Measurements from ENCODE around the gene SLC25A30.
"Not testable (repeated sequence)": the region's sequence is repeated elsewhere in the genome, so short reads cannot be mapped to it uniquely, and the experiment has no call there.

SLC25A30 gene

DNA sequence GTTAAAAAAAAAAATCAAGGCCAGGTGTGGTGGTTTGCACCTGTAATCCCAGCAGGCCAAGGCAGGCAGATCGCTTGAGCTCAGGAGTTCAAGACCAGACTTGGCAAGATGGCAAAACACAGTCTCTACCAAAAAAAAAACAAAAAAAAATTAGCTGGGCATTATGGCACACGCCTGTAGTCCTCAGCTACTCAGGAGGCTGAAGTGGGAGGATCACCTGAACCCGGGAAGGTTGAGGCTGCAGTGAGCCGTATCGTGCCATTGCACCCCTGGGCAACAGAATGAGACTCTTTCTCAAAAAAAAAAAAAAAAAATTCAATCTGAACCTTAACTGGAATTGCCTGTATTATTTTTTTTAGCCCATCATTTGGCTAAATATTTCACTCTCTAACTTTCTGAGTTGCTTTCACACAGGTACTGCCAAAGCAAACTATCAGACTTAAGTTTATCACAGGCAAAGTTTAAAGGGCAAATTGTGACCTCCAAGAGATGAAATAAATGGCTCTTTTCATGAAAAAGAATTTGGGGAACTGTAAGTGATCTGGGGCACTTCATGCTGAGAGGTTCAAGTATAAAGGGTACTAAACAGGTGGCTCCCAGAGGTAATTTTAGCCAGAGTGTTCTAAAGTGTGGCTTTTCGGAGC is 14.7 kb upstream of the SLC25A30 start:
- no peak for DNase-seq

DNA sequence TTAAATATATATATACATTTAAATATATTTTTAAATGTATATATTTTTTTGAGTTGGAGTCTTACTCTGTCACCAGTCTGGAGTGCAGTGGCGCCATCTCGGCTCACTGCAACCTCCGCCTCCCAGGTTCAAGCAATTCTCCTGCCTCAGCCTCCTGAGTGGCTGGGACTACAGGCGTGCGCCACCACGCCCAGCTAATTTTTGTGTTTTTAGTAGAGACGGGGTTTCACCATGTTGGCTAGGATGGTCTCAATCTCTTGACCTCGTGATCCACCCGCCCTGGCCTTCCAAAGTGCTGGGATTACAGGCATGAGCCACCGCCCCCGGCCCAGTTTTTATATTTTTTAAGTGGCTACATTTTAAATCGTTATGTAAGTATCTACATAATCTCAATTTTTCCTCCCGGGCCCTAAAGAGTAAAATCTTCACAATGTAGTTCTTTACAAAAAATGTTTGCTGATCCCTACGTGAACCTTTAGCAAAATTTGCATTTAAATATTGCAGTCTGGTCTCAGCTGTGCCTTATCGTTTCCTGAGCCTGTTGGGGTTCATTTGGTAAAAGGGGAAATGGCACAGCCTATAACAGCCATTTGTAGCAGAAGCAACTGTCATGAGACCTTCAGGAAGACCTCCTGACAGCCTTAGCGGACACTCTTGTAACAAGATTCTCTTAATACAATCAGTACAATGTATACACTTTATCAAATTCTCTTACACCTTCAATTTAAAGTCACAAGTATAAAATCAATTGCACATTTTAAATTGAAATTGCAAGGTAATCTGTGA is 8.1 kb upstream of the SLC25A30 start:
- not testable (repeated sequence) for DNase-seq

DNA sequence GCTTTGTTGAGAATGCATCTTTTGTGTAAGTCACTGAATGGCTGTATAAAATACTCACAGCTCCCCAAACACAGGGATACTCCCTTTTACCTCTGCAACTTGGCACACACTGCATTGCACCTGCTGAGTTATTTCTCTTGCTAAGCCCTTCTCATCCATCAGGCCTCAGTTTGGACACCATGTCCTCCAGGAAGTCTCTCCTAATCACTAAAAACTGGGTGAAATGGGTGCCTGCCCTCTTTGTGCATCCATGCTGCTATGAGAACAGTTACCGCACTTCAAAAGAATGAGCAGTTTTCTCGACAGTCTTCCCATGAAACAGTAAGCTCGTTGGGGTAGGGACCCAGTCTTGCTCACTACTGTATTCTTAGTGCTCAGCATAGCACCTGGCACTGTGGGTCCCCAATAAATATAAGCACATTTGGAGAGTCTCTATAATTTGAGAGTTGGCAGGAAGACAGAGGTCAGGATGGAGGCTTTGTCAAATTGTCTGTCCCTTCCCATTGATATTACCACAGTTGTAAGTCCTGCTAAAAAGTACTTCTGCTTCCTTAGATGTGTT is 4.6 kb upstream of the SLC25A30 start:
- no peak for DNase-seq

DNA sequence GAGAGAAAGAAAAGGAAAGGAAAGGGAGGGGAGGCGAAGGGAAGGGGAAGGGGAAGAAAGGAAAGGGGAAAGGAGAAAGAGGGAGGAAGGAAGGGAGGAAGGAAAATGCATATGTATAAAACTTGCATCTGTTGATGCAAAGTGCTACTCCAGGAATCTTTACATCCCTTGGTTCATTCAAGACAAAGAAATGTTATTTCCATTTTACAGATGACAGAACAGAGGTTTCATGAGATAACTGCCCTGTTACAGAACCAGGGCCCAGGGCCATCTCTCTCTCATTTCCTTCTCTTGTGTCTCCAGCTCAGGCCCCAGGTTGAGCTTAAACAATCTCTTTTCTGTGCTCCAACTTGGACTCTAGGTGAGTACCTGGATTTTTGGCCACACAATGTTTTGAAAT is 1.8 kb upstream of the SLC25A30 start:
- no peak for DNase-seq

DNA sequence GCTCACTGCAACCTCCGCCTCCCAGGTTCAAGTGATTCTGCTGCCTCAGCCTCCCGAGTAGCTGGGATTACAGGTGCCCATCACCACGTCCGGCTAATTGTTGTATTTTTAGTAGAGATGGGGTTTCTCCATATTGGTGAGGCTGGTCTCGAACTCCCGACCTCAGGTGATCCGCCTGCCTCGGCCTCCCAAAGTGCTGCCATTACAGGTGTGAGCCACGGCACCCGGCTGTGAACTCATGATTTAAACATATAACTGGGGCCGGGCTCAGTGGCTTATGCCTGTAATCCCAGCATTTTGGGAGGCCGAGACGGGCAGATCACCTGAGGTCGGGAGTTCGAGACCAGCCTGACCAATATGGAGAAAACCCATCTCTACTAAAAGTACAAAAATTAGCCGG is 1.2 kb upstream of the SLC25A30 start:
- not testable (repeated sequence) for DNase-seq

DNA sequence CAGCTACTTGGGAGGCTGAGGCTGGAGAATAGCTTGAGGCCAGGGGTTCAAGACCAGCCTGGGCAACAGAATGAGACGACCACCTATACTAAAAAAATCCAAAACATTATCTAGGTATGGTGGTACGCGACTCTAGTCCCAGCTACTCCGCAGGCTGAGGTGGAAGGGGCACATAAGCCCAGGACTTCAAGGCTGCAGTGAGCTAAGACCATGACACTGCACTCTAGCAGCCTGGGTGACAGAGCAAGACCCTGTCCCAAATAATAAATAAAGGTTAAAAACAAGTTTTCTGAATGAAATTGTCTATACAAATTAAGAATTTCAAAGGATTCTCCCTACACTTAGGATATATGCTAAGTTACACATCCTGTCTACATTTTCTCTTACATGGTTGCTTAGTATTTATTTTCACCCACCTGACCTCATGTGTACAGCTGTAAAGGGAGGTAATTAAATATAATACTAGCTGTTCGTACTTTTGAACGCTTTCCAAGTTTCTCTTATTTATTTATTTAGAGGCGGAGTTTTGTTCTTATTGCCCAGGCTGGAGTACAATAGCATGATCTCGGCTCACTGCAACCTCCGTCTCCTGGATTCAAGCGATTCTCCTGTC is 1.6 kb downstream of the SLC25A30 start:
- DNase-seq: no peak

DNA sequence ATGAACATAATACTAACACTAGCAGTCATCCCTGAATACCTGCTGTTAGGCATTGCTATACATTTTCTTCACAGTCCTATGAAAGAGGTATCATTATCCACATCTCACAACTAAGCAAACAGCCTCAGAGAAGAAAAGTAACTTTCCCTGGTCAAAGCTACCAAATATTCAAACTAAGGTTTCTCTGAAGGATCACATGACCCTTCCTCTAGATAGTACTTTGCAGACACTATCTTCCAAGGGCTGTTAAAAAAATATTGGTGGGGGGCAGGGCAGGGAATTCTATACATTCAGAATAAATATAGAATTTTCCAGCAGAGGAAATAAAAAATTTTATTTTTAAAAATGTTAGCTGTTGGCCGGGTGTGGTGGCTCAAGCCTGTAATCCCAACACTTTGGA is 3.1 kb downstream of the SLC25A30 start:
- DNase-seq: no peak

DNA sequence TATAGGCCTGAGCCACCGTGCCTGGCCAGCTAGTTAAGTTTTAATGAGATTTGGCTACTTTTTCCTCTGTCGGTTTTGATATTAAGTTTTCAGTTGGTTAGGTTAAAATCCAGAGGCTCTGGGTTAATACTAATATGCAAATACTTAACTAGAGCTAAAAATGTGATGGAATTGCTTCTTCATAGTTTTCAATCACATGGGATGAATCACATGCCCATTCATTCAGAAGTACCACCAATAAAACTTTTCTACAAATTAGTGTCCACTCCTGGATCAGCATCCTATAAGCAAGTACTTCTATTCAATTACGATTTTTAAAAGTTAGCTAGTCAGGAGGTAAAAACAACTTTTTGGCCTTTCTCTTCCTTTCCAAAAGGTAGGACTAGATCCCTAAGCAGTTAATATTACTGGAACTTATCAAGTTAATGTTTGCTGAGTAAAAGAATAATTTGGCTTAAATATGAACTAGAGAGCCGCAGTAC is 4.3 kb downstream of the SLC25A30 start:
- DNase-seq: no peak

DNA sequence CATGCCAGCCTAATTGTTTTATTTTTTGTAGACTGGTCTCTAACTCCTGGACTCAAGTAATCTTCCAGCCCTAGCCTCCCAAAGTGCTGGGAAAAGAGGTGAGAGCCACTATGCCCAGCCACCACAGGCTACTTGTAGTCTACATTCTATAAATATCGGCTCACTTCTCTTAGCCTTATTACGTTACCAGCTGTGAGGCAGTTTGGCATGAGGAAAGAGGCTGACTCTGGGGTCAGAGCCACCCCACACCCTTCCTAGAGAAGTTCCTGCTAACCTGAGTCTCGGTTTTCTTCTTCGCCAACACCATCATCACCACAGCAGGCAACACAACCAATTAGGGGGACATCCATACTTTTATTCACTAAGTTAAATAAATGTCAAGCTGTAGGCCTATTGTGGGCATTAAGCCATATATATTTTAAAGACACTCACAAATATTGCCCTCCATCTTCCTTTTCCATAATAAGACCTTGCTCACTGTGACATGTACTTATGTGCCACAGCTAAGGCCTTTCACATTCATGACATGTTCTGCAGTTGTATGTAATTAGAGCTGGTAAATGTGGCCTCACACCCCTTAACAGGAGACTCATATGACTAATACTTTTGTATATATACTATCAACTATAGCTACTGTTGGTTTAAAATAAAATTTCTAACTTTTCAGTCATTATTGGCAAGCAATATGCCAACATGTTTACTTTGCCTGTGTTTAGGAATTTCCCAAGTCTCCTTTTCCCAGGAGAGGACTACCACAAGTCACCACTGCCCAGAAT is 5.7 kb downstream of the SLC25A30 start:
- DNase-seq: no peak

DNA sequence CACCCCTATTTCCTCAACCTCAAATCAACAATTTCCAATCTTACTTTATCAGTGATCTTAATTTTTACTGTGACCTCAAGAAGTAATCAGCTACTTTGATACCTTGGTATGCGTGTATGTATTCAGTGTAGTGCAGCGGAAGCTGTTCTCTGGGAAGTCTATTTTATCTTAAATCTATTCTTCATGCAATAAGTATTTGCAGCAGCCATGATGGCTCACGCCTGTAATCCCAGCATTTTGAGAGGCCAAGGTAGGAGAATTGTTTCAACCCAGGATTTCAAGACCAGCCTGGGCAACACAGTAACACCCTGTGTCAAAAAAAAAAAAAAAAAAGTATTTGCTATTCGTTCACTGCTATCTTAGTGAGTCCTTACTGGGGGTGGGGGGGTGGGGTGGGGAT is 6.5 kb downstream of the SLC25A30 start:
- DNase-seq: no peak

DNA sequence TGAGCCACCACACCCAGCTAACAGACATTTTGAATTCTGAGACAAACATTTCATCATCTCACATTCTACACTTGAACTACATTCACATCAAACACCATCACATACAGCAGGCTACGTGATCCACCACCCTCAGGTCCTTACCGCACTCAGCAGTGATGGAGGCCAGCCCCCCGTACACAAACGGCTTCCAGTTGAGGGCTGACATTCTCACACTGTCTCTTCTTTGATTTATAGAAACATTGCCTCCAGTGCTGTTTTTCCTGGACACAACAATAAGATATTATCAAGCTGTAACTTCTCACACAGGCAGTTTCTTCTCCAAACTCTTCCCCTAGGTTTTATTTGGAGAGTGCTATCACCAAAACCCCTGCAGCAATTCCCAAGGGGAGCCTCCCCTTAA is 7.0 kb downstream of the SLC25A30 start:
- no peak for DNase-seq

DNA sequence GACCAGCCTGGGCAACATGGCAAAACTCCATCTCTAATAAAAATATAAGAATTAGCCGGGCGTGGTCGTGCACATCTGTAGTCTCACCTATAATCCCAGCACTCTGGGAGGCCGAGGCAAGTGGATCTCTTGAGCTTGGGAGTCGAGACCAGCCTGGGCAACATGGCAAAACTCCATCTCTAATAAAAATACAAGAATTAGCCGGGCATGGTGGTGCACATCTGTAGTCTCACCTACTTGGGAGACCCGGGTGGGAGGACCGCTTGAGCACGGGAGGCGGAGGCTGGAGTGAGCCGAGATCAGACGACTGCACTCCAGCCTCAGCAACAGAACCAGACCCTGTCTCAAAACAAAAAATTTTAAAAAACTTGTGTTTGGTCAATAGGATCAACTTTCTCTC is 7.7 kb downstream of the SLC25A30 start:
- DNase-seq: no peak

DNA sequence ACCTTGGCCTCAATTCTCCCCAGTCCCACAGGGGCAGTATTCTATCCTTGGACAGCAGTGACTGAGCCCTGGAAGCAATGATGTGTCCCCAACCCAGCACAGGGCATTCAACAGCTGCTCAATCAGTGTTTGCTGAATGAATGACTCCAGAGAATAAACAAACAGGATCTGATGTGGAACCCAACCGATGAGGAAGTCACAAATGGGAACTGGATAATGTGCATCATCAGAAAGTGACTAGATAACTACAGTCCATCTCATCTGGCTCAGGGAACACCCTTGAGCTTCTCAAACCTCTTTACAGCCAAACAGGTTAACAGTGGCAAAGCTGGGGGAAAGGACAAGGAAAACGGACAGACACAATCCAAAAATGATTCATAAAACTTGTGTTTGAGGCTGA is 8.2 kb downstream of the SLC25A30 start:
- no peak for DNase-seq

DNA sequence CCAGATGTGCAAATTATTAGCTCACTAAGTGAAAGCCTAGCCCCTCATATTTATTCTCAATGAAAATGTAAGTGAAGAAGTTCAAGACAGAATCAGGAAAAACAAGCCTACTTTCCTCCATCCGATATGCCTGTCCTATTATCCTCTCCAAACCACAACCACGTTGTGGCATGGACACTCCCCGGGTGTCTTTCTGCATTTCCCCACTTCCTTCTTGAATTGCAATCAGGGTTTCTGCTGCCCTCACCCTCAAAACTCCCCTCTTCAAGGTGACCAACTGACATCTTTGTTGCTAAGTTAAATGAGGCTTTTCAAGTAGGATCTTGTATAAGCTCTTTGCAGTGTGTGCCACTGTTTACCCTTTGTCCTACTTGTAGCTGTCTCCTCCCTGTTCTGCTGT is 11.8 kb downstream of the SLC25A30 start:
- DNase-seq: no peak

DNA sequence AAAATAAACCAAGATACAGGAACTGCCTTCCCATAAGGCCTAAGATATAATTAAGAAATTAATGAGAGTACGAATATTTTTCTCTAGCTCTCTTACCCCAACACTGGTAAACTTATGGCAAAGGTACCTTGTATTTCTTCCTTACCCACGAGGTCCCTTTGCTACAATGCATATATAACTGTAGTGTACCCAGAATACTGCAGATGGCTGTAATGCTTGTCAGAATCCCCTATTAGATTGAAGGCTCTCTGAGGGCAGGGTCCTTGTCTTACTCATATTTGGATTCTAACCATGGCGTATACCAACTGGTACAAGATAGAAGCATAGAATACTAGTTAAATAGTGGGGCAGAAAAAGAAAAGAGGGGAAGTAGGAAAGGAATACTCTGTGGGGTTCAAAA is 15.1 kb downstream of the SLC25A30 start:
- DNase-seq: no peak

DNA sequence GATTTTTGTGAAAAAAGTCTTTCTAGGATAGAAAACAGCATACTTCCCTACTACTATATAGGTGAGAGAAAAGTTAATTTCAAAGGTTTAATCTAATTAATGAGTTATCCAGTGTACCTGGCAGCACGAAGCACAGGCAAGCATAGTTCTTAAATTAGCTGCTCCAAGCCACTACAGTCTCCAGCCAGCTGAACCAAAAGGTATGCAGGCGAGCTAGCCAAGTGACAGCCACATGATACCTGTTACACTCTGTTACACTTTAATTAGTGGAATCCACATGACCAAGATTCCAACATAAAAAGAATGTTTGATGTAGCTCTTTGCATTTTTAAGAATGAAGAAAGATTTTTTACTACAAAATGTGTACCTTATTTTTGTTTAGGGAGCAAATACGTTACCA is 15.5 kb downstream of the SLC25A30 start:
- no peak for DNase-seq

DNA sequence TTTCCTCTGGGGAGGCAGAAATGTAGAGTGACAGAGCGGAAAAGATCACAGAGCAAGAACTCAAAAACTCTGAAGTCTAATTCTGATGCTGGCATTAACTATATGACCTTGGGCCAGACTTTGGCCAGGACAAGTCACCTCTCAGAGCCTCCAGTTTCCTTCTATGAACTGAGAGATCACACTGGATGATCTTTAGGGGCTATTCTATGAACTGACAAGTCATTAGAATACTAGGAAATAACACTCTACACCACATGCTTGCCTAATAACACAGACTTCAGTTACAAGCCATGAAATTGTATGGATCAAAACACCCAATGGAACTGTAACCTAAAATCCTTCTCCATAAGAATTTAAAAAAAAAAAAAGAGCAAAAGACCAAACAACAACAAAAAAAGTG is 16.9 kb downstream of the SLC25A30 start:
- no peak for DNase-seq

DNA sequence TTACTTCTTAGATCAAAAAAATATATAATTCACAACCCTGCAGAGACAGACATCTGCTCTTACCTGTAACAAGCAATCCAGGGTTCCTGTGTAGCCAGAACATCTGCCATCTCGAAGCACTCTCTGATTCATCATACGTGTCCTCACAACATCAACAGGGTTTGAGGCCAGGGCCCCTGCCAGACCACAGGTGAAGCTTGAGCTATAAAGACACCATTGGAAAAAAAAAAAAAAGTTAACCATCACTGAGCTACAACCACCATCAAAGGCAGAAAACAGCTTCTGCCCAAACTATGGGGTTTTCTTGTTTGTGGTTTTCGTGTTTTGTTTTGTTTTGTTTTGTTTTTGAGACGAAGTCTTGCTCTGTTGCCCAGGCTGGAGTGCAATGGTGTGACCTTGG is 19.3 kb downstream of the SLC25A30 start:
- no peak for DNase-seq

DNA sequence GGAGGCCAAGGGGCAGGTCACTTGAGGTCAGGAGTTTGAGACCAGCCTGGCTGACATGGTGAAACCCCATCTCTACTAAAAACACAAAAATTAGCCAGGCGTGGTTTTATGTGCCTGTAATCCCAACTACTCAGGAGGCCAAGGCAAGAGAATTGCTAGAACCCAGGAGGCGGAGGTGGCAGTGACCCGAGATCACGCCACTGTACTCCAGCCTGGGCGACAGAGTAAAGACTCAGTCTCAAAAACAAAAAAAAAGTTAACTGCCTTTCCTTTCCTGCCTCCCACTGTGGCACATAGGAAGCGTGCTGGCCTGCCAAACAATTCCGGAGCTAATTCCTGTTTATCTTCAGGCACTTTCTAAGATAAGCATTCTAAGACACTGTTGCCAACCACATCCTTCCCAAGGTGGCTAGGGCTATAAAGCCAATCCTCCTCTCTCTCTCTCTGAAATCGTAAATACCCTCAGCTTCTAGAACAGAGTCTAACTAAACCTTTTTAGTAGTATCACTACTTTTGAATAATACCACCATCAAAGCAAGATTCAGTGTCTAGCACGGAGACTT is 21.6 kb downstream of the SLC25A30 start:
- DNase-seq: no peak

DNA sequence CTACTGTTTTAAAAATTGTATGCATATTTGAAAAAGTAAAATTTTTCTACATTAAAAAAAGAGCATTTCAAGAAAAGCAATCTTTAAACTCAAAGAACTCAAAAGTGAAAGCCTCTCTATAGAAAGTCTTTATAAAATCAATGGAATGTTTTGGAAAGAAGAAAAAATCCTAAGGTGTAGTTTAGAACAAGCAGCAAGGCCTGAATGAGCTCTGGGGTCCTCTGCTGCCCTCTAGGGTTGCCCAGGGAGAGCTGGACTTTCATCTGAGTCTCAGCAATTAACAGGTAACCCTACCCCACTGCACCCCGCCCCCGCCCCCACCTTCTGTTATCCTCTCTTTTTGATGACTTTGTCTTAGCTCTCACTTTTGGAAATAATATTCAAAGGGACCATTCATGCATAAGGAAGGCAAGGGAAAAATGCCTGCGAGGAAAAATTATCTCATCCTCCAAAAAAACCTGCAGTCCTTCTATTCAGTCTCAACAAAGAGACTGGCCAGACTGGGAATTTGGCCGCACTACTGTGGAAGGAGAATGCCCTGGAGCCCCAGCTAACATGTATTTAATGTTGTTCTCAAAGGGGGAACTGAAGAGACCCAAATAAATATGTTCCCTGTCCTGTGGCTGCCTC is 24.1 kb downstream of the SLC25A30 start:
- DNase-seq: no peak

DNA sequence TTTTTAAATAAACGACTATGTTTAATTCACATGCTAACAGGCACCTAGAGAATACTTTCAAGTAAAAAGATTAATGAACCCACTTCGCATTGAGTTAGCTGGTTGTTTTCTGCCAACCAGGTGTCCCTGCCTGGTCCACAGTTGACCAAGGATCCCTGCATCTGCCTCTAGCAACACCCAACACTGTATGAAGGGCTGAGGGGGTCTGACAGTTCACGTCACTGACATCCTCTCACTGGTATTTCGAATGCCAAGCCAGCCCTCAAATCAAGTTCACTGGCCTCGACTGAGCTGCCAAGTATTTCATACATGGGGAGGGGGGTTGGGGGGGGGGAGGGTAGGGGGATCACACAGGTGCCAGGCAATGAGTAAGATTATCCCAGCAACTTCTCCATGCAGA is 25.4 kb downstream of the SLC25A30 start:
- DNase-seq: no peak

DNA sequence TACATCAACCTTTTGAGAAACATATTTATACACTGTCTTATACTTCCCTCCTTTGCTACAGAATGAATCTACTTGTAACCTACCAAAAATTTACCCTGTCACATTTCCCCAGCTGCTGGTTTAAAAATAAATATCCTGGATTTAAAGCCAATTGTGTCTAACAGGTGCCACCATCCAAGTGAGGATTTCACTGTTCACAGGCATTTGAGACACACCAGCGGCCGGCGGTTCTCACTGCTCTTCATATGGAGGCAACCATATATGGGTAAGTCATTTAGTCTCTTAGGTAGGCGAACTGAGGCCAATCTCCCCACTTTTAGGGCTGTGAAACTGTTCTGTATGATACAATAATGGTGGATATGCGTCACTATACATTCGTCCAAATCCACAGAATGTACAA is 26.2 kb downstream of the SLC25A30 start:
- DNase-seq: no peak
